ENCODE results near the gene ADAMTS17.

ADAMTS17 gene

GRCh38 chr15:100218434-100218833, 123.3 kb downstream of the ADAMTS17 start:
- DNase-seq, result no peak

DNA sequence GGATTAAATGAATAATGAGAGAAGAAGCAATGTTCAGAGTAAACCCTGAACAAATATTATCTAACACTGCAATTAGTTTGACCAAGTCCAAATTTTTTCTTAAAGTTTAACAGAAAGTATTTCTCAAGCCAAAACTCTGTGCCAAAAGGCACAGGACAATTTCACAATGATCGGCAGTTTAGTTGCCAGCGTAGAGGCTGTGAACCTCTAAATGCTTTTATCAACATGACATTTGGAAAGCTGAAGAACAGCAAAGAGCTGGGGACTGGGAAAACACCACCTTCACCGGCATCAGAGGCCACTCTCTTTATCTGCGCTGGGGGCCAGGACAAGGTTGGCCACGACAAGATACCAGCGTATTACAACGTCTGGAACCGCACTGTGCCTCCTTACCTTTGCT, 125.6 kb downstream of the ADAMTS17 start:
- DNase-seq, result no peak

DNA sequence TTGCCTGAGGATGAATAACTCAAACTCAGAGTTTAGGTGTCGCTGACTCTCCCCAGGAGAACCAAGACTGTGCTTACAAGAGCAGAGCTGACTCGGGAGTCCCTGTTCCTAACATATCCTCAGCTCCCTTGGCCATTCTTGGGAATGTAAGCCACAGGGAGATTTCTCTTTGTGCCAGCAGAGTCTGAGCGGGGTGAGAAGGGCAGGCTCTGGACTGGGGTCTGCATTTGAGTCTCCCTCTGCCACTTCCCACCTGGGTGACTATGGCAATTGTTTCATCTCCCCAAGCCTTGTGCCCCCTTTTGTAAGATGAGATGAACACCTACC, 126.0 kb downstream of the ADAMTS17 start:
- DNase-seq, result no peak

DNA sequence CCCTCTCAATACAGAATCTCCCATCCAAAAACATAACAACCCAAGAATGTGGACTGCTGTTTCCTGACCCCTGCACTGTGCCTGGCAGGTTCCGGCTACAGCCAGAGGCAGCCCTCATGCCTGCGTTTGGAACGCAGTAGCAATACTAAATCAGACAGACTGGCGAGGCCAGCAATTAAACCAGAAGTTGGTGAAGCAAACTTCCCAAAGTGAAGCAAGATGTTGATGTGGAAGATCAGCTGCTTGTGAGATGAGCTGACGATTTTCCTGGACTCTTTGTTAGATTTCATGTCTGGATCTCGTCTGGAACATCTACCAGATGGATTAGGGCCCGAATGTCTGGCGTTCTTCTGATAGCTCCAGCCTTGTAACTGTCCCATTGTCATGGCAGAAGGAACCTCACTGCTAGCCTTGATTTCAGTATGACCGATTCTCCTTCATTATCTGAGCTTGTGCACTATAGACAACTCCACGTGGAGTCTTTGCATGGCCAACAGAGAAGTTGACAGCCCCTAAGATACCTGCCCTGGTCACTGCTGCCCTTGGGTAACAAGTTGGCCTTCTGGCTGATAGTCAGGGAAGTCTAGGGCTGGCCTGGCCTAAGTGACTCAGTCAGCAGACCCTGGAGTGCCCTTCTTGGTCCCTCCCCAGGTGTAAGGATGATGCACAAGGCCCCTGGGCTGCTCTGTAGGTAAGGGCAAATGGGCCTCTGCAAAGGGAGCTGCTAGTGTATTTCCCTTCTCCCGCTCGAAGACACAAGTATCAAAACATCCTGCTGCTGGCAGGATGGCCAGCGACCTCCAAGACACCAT, 126.5 kb downstream of the ADAMTS17 start:
- DNase-seq, result no peak

DNA sequence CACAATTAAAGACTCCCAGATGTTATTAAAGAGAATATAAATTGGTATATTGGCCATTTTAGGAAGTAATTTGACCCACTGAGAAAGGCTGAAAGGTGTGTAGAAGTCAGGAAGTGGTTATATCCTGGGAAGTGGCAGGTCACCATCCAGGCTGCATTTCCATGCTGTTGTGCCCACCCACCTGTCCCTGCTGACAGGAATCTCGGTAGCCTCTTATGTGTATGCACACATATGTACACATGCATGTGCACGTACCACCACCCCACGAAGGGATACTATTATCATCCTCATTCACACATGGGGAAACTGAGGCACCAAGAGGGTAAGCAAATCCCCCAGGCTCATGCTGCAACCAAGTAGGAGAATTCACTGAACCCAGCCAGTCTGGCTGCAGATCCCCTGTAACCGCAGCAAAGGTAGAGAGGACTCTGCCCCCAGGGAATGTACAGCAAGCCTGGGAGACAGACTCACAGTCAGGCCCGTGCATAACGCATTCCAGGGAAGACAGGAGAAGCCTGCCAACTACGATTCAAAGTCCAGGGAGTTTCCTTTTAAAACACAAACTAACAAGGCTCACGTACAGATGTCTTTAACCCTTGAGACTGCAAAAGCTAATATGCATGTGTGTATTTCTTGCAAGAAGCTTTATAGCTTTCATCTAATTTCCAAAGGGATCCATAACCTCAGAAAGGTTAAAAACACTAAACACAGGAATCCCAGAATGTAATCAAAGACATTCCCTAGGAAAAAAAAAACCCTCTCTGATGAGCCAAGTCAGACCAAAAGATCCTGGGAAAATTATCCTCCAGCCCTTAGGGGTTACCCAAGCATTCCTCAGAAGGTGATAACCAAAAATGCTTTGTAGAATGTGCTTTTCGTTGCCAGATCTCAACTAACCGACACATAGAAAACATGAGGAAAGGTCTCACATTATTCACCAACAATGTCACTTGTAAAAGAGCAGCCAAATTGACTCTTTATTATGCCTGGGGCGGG, 129.6 kb downstream of the ADAMTS17 start:
- no peak for DNase-seq

- DNase-seq, result no peak
These were observed 131.4 kb downstream of the ADAMTS17 start for GRCh38 chr15:100210338-100210737.

GRCh38 chr15:100208921-100209603, 132.7 kb downstream of the ADAMTS17 start:
- no peak for DNase-seq

DNA sequence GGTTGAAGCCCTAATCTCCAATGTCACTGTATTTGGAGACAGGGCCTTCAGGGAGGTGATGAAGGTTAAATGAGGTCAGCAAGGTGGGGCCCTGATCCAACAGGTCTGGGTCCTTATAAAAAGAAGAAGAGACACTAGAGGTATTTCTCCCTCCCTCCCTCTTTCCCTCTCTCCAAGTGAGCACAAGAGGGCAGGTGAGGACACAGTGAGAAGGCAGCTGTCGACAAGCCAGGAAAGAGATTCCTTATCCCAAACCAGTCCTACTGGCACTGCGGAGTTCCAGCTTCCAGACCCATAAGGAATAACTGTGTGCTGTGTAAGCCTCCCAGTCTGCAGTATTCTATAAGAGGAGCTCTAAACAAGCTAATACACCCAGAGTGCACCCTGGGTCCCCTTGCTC, 134.7 kb downstream of the ADAMTS17 start:
- DNase-seq, result no peak

GRCh38 chr15:100206643-100207042, 135.1 kb downstream of the ADAMTS17 start:
- DNase-seq, result no peak

DNA sequence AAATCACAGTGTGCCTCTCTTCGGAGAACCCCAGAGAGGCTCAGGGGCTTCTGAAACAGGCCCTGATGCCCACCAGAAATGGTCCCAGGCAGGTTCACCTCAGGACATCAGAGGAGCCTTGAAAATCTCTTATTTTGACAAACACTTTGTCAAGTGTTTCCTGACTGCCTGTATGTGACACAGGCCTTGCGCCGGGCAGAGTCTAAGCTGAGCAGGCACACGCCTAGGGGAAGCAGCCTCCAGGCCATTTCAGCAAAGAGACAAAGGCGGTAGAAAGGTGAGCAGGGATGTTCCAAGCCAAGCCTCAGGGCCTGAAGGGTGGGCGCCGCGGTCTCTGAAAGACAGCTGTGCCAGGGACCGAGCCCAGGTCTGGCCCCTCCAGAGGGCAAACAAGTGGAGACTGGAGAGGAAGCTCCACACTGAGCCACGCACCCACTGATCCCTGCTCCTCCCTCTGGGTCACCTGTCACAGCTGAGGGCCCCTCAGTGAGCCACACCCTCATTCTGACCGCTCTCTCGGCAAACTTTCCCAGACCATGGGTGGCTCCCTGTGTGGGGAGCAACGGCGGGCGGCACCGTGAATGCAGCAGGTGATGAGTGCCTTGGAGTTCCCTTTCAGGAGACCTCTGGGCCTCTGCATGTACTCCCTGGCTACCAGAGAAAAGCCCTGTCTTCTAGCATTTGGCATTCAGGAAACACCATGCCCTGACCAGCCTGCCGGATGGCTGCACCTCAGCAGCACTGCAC, 136.1 kb downstream of the ADAMTS17 start:
- DNase-seq, result no peak

DNA sequence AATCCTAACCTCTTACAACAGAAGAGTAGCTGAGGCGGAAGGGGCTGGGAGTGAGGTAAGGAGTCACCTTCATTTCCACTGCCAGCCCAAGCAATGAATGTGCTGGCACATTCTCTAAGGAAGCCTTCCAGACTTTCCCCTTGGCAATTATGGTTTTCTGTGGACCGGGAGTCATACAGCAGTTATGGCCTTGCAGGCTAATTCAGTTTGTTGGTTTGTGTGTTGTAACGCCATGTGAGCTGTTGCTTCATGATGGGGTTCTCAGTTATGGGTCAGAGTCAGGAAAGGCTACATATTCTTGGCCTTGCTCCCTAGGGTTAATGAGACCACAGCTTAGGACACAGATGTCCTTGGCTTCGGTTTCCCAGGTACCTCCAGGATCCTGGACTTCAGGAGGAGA, 137.0 kb downstream of the ADAMTS17 start:
- no peak for DNase-seq

GRCh38 chr15:100204211-100204610, 137.6 kb downstream of the ADAMTS17 start:
- no peak for DNase-seq

DNA sequence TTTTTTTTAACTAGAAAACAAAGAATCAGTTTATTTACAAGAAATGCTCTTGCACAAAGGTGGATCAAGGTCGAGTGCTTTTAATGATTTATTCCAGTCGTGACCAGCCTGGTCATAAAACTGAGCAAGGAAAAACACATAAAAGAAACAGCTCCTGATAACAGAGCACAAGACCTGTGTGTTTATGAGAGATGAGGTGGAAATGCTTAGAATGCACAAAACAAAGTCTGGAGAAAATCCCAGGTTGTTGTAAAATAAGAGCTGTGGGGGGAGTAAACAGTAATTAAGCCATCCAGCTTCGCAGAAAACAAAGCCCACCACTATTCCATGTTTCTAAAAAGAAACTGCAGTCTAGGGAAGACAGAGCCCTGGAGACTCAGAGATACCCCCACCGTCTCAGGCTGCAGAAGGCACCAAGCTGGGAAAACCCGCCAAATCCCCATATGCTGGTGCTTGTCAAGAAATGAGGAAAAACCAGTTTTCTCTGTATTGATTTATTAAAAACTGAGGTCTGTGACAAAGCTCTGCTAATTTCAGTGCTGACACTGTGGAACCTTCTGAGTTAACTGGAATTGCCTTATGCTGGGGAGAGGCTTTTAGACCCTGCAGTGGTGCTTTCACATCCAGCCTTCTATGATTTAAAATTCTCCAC, 139.3 kb downstream of the ADAMTS17 start:
- no peak for DNase-seq

- peak in 1 of 2 donors; percentile 2 for DNase-seq
These were observed 140.1 kb downstream of the ADAMTS17 start for GRCh38 chr15:100201376-100202280.

- DNase-seq, result no peak
These were observed 141.4 kb downstream of the ADAMTS17 start for GRCh38 chr15:100200287-100200880.

- no peak for DNase-seq
These were observed 142.0 kb downstream of the ADAMTS17 start for GRCh38 chr15:100199711-100200286.

DNA sequence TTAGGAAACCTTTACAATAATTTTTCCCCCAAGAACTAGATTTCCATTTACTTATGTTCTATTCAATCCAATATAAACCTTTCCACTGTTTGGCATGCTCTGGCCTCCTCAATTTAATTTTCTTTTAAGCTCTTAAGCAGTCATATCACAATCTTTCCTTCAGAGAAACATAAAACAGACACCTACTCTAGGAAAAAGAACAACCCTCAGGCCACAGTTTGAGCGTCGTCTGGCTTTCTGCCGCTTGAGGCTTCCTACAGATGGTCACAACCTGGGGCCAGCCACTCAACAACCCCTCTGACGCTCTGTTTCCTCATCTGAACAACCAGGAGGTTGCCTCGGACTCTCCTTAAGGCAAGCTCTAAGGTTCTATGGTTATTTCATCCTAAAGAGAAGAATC, 143.3 kb downstream of the ADAMTS17 start:
- no peak for DNase-seq

GRCh38 chr15:100196326-100197058, 145.3 kb downstream of the ADAMTS17 start:
- no peak for DNase-seq

- no peak for DNase-seq
These were observed 146.8 kb downstream of the ADAMTS17 start for GRCh38 chr15:100194996-100195395.
